Esophagus squamous epithelium (tissue), 5 donors: ENCODE measurements around the gene TSR2. TPM values are rescaled to one million over a fixed set of nuclear protein-coding genes. Genes with fewer than 3 reads are reported as not detected.

ENCODE experiments used
- DNase-seq: peaks from one replicate; lab custom pipeline; 2025; lab: John Stamatoyannopoulos, UW
- H3K27ac ChIP-seq, 4 donors: fragments of 200-600 bp; sonication (generic); one replicate each; pipeline ENCODE4 v1.5.1; 2016 to 2019; ENCODE audit warnings: mild to moderate bottlenecking in 1 of 4
- H3K27me3 ChIP-seq, 4 donors: fragments of 200-600 bp; sonication (generic); 1 replicate in 3 of 4; 2 replicates in 1 of 4; pipeline versions ENCODE4 v1.5.1 to v1.6.0; 2017 to 2021; ENCODE audit warnings: antibody characterized with exemption in 1 of 4
- H3K36me3 ChIP-seq, 3 donors: fragments of 200-600 bp; sonication (generic); one replicate each; pipeline ENCODE4 v1.5.1; 2016 to 2019
- H3K4me1 ChIP-seq, 3 donors: fragments of 200-600 bp; sonication (generic); one replicate each; pipeline ENCODE4 v1.5.1; 2017 to 2019
- H3K4me3 ChIP-seq, 4 donors: fragments of 200-600 bp; sonication (generic); 1 replicate in 3 of 4; 2 replicates in 1 of 4; pipeline ENCODE4 v1.5.1; 2016 to 2019; ENCODE audit warnings: mild to moderate bottlenecking in 2 of 4, moderate library complexity in 1 of 4
- H3K9me3 ChIP-seq, 3 donors: fragments of 200-600 bp; sonication (generic); one replicate each; pipeline ENCODE4 v1.5.1; 2016 to 2019
- POLR2A ChIP-seq, 4 donors: fragments of 450-650 bp; IDR thresholded peaks; one replicate each; pipeline ENCODE4 v1.6.1; 2017; ENCODE audit warnings: antibody characterized with exemption in 4 of 4, mild to moderate bottlenecking in 4 of 4, moderate library complexity in 3 of 4
- WGBS, 2 donors: methylation state at CpG; one replicate each; pipeline ENCODE4 v1.1.5; 2018; 5-methylcytosine and 5-hydroxymethylcytosine counted together
- intact Hi-C: fragments of 100-400 bp; cut with DNase I; formaldehyde crosslinking; loops from one replicate; pipeline ENCODE4 v1.15.0; 2022
- total RNA-seq, 4 donors: library from RNA; depleted of rRNA; stranded (reverse); fragments of >200 nt; gene quantifications; one replicate each; pipeline ENCODE4 v1.1.0, GENCODE V29; 2016
- TF ChIP-seq, protein P1 (sequence below), 6 experiments: fragments of 450-650 bp in 4 of 6; fragments of 200-600 bp in 2 of 6; sonication (generic) in 2 of 6; IDR thresholded peaks; one replicate each; pipeline ENCODE4 v1.5.1; 2016 to 2019; ENCODE audit warnings: antibody characterized with exemption in 6 of 6, mild to moderate bottlenecking in 4 of 6, moderate library complexity in 4 of 6
- donor health status: DM: yes; HTN: yes; CAD: no.

Gene TSR2
- total RNA-seq, 4 donors from 2014 or later, result 10.7 to 19.8 (median 14.7) TPM

DNA sequence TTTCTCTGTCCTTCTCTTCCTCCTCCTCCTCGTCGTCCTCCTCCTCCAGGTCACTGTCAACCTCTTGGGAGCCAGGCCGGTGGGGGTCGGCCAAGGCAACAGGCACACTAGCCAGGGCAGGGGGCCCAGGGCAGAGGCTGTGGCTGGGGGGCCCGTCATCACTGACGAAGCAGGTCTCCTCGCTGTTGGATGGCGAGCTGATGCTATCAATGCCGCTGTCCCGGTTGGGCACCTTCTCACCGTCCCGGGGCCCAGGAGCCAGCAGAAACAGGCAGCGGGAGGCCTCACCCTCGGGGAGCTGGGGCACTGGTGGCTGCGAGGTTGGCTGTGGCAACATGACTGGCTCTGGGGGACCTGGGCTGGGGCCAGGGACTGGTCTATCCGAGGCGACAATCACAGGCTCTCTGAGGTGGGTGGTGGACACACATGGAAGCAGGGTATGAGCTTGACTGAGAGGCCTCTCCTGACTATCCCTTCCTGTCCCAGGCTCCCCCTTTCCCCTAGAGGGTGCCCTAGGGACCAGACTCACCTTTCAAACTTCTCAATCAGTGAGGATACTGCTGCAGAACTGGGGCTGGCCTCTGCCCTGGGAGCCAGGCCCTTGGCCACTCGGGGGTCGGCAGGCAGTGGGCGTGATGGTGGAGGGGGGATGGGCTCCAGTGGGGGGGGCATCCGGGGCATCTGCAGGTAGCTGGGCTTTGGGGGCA, 30.0 kb downstream of the TSR2 start:
- Histone ChIP-seq H3K27ac (no peak overlapping the region), H3K9me3 (no peaks in the 10 kb centered on the region), H3K4me3 (no peak overlapping the region), H3K27me3 (no peaks in the 10 kb centered on the region), H3K36me3 (peaks cover 0 to 60% (median 0%) of the 10 kb centered on the region in 3 donors), H3K4me1 (peaks cover 0 to 11% (median 0%) of the 10 kb centered on the region in 3 donors)
- no peak for DNase-seq
- 79 to 90% methylated on average over 2 to 8 of the region's 21 CpGs for WGBS, 2 donors
- no peak for TF ChIP-seq POLR2A (IDR thresholded peaks at IDR 0.05)
- TF ChIP-seq, protein P1, sequence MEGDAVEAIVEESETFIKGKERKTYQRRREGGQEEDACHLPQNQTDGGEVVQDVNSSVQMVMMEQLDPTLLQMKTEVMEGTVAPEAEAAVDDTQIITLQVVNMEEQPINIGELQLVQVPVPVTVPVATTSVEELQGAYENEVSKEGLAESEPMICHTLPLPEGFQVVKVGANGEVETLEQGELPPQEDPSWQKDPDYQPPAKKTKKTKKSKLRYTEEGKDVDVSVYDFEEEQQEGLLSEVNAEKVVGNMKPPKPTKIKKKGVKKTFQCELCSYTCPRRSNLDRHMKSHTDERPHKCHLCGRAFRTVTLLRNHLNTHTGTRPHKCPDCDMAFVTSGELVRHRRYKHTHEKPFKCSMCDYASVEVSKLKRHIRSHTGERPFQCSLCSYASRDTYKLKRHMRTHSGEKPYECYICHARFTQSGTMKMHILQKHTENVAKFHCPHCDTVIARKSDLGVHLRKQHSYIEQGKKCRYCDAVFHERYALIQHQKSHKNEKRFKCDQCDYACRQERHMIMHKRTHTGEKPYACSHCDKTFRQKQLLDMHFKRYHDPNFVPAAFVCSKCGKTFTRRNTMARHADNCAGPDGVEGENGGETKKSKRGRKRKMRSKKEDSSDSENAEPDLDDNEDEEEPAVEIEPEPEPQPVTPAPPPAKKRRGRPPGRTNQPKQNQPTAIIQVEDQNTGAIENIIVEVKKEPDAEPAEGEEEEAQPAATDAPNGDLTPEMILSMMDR (IDR thresholded peaks at IDR 0.05), result no peak
- intact Hi-C loops, result no loop called here

DNA sequence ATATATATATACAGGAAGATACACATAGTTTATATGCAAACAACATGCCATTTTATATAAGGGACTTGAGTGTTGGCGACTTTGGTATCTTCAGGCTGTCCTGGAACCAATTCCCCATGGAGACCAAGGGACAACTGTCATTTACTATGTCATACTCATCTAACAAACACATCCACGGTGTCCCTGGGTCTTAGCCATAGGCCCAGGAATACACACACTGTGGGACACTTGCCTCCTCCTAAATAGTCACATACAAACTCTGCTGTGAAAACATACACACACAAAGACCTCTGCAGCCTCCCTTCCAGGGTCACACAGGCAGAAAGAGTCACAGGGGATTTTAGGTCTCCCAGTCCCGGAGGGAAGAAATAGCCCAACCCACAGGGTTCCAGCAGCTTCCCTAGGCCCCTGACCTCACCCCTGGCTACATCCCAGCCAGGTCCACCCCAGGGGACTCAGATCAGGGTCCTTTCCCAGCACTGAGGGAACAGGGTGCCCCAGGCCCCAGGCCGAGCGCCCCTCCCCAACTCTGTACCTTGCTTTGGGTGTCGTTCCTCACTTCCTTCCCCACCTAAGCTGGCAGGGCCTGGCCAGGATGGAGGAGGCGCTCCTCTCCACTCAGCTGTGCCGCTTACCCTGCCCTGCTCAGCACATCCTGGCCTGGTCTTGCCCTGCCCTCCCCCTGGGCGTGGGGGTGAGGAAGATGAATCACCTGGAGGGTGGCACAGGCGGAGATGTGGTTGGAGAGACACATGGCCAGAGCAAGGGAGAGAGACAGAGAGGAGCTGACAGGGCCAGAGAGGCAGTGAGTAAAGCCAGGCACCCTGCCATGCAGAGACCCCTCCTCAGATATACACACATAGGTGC, 34.0 kb downstream of the TSR2 start:
- Histone ChIP-seq H3K4me1 (peaks cover 0 to 13% (median 0%) of the 10 kb centered on the region in 3 donors), H3K36me3 (peaks cover 0 to 20% (median 0%) of the 10 kb centered on the region in 3 donors), H3K27me3 (no peaks in the 10 kb centered on the region), H3K9me3 (no peaks in the 10 kb centered on the region), H3K27ac (peak overlapping the region in 1 of 4 donors; percentile 52), H3K4me3 (no peak overlapping the region)
- 60 to 62% methylated on average over 3 to 6 of the region's 10 CpGs for WGBS, 2 donors
- no peak for DNase-seq
- TF ChIP-seq, protein P1 (IDR thresholded peaks at IDR 0.05), result no peak
- no peak for TF ChIP-seq POLR2A (IDR thresholded peaks at IDR 0.05)
- intact Hi-C loops, result no loop called here

DNA sequence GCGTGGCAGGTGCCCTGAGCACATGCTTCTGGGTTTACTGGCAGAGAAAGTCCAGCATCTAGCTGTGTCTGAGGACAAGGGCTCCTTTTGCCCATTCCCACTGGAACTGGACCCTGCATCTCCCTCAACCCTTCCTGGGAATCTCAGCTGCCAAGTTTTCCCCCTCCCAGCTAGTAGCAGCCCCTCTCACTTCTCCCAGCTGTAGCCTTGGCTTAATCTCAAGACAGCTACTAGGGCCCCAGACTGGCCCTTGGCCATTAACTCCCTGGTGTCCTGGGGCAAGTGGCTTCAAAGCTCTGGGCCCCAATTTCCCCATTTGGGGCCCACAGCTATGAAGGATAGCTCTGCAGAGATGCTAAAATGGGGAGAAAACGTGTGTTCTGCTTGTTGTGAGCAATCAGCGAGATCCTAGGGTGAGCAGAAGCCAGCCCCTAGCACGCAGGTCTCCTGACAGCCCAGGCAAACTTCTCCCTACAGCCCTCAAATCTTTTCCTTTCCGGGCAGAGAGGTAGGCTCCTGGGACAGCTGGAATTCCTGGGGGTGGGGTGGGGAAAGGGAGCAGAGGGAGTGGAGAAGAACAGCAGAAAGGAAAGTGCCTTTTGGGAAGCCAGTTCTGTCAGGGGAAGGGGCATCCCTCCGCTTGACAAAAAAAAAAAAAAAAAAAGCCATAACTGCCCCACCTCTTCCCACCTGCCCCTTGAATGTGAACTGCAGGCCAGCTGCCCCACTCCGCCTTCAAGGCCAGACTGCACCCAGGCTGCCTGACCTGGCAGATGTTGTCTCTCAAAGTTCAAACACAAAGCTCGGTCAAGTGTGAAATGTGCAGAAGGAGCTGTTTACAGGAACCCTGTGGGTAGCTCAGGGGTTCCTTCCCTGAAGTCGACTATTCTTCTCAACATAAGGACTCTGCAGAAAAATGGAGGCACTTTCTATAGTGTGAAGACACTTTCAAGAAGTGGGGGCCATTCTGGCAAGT, 39.2 kb downstream of the TSR2 start:
- WGBS, 2 donors, result 40 to 80% methylated on average over 2 to 7 of the region's 9 CpGs
- Histone ChIP-seq H3K4me1 (peaks cover 12 to 35% (median 14%) of the 10 kb centered on the region in 3 donors), H3K9me3 (no peaks in the 10 kb centered on the region), H3K36me3 (no peaks in the 10 kb centered on the region), H3K27ac (no peak overlapping the region), H3K27me3 (no peaks in the 10 kb centered on the region), H3K4me3 (no peak overlapping the region)
- no peak for DNase-seq
- TF ChIP-seq, protein P1 (IDR thresholded peaks at IDR 0.05), result no peak
- TF ChIP-seq POLR2A (IDR thresholded peaks at IDR 0.05), result no peak
- intact Hi-C loops, result no loop called here

DNA sequence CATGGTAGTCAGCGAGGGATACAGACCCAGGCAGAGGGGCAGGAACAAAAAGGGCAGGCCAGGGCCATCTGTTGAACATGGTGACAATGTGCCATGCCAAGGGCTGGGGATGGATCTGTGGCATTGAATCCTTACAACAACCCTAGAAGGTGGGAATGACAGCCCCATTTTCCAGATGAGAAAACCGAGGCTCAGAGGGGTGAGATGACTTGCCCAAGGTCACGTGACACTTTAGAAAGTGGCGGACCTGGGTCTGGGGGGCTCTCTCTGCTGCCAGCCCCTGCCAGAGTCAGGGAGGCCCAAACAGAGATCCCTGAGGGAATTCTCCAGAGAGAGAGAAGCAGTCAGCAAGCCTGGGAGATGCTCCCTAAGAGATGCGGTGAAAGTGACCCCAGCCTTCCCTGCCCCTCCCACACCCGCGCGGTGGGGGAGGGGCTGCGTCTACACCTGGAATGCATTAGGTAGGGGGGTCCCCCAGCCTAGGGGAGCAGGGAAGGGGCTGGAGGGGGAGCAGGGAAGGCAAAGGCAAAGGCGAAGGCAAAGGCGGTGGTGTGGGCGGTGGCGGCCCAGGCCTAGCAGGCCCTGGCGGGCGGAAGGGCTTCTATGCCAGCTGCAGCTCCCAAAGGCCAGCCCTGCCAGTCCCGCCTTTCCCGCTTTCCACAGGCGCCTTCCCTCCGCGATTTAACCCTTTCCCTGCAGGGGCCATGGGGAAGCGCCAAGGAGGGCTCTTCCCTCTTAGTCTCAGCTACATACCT, 42.8 kb downstream of the TSR2 start:
- H3K27me3 ChIP-seq, result no peaks in the 10 kb centered on the region
- H3K9me3 ChIP-seq, result no peaks in the 10 kb centered on the region
- 11 to 28% methylated on average over 7 to 10 of the region's 21 CpGs for WGBS, 2 donors
- H3K4me1 ChIP-seq, result peaks cover 12 to 33% (median 19%) of the 10 kb centered on the region in 3 donors
- peak overlapping the region; percentile 39 to 83 (median 61) for H3K27ac ChIP-seq
- no peaks in the 10 kb centered on the region for H3K36me3 ChIP-seq
- intact Hi-C loops, result no loop called here
- TF ChIP-seq POLR2A (IDR thresholded peaks at IDR 0.05), result no peak
- TF ChIP-seq, protein P1 (IDR thresholded peaks at IDR 0.05), result no peak
- DNase-seq, result no peak
- peak overlapping the region in 3 of 4 donors; percentile 12 to 48 (median 23) for H3K4me3 ChIP-seq
